Measurements from ENCODE around the gene METAP1D.

Gene METAP1D

GRCh38 chr2:172038121-172038520, 38.4 kb downstream of the METAP1D start:
- no peak overlapping the region for H3K4me3 ChIP-seq (ENCODE audit: low read depth, low read length)

DNA sequence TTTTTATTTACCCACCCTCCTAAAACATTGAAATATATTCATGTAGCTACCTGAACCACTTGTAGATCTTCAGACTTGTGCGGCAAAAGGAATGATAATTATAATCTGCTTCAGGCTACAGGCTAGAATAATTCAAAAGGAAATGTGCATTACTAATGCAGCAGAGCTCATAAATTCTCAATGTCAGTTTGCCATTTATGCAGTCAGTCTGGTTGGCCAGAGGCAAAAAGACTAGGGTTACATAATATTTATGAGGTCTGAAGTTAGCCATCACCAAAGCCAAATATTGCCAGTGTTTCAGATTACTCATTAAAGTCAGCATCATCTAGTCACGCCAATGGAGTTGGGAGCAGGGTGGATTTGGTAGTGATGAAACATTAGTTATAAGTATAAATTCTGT, 38.9 kb downstream of the METAP1D start:
- no peak for TF ChIP-seq CTCF (IDR thresholded peaks at IDR 0.05; ENCODE audit: borderline replicate concordance, insufficient read depth, low read depth, low read length)
- H3K4me3 ChIP-seq (ENCODE audit: low read depth, low read length), result no peak overlapping the region

More at GRCh38 chr2:172038121-172038520, 38.4 kb downstream of the METAP1D start:
- no peak for TF ChIP-seq CTCF (IDR thresholded peaks at IDR 0.05; ENCODE audit: borderline replicate concordance, insufficient read depth, low read depth, low read length)

GRCh38 chr2:172039011-172039704, 39.4 kb downstream of the METAP1D start:
- no peak for TF ChIP-seq CTCF (IDR thresholded peaks at IDR 0.05; ENCODE audit: borderline replicate concordance, insufficient read depth, low read depth, low read length)
- H3K4me3 ChIP-seq (ENCODE audit: low read depth, low read length), result no peak overlapping the region

DNA sequence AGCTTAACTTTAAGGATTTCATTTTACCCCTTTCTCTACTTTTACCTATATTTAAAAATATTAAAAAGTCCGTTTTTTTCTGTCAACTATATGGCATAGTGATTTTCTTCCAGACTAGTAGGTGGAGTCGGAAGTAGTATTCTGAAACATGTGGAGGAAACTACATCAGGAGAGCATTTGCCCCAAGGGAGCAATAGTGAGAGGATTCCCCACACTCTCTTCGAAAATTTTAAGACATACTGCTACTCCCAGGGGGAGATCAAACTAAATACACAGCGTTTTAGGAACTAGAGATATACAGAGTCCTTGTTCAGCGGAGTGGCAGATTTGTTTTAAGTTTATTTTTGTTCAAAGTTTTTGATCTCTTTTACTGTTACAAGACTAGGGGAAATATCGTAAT, 40.6 kb downstream of the METAP1D start:
- no peak overlapping the region for H3K4me3 ChIP-seq (ENCODE audit: low read depth, low read length)
- no peak for TF ChIP-seq CTCF (IDR thresholded peaks at IDR 0.05; ENCODE audit: borderline replicate concordance, insufficient read depth, low read depth, low read length)

DNA sequence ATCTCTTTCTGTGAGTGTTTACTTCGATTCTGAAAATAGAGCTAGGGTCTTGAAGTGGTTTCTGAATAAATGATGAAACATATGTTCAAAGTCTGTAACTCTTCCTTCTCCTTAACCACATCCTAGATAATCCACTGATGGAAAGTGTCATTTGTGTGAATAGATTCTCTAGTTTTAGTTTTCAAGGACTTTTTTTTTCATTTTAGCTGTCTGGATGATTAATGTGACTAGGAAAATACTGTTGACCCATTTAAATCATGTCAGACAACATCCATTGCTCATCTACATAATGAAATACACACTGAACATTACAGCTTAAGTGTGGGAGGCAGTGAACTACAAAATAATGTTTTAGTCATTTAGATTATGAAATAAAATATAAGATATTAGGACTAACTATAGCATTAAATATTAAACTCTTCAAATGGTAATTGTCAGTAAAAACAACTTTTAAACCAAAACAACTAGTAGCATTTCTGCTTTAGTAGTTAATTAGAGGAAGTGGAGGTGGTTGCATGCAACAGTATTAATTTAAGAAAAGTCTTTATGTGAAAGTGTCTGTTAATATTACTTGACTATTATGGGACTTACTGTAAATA, 46.4 kb downstream of the METAP1D start:
- no peak overlapping the region for H3K4me3 ChIP-seq (ENCODE audit: low read depth, low read length)
- no peak for TF ChIP-seq CTCF (IDR thresholded peaks at IDR 0.05; ENCODE audit: borderline replicate concordance, insufficient read depth, low read depth, low read length)

GRCh38 chr2:172046866-172047565, 47.3 kb downstream of the METAP1D start:
- H3K4me3 ChIP-seq (ENCODE audit: low read depth, low read length), result no peak overlapping the region
- no peak for TF ChIP-seq CTCF (IDR thresholded peaks at IDR 0.05; ENCODE audit: borderline replicate concordance, insufficient read depth, low read depth, low read length)
